H9 (cell line): ENCODE data around the gene SRPX2. TPM values are rescaled to one million over a fixed set of nuclear protein-coding genes. Genes with fewer than 3 reads are reported as not detected.

Experiments
- DNase-seq: peaks from one replicate; pipeline ENCODE4 v3.0.0-alpha.2; 2017
- H2AFZ ChIP-seq: one replicate; pipeline ENCODE4 v1.6.1; 2013; ENCODE audit warnings: mild to moderate bottlenecking, low read length, control low read depth, moderate library complexity
- H2AK5ac ChIP-seq: 2 replicates; pipeline ENCODE4 v1.6.1; 2013; ENCODE audit warnings: low read length, control low read depth, mixed read lengths; ENCODE audit not compliant: insufficient read length
- H2BK120ac ChIP-seq: one replicate; pipeline ENCODE4 v1.6.1; 2013; ENCODE audit warnings: low read depth, mild to moderate bottlenecking, low read length, control low read depth, inconsistent platforms; ENCODE audit not compliant: poor library complexity, severe bottlenecking
- H2BK12ac ChIP-seq: 2 replicates; pipeline ENCODE4 v1.6.1; 2013; ENCODE audit warnings: low read length, control low read depth, mixed read lengths, low read depth; ENCODE audit not compliant: insufficient read length
- H2BK15ac ChIP-seq: 2 replicates; pipeline ENCODE4 v1.6.1; 2013; ENCODE audit warnings: low read depth, low read length, control low read depth
- H2BK20ac ChIP-seq: one replicate; pipeline ENCODE4 v1.6.1; 2013; ENCODE audit warnings: low read depth, mild to moderate bottlenecking, low read length, control low read depth, inconsistent platforms; ENCODE audit not compliant: poor library complexity, severe bottlenecking
- H2BK5ac ChIP-seq: 2 replicates; pipeline ENCODE4 v1.6.1; 2013; ENCODE audit warnings: low read length, control low read depth, mixed read lengths; ENCODE audit not compliant: insufficient read length
- H3K14ac ChIP-seq: 2 replicates; pipeline ENCODE4 v1.6.1; 2013; ENCODE audit warnings: low read length, control low read depth; ENCODE audit not compliant: insufficient read depth
- H3K18ac ChIP-seq: 2 replicates; pipeline ENCODE4 v1.6.1; 2013; ENCODE audit warnings: low read depth, mild to moderate bottlenecking, mixed read lengths, low read length, control low read depth; ENCODE audit not compliant: insufficient read length
- H3K23ac ChIP-seq: 2 replicates; pipeline ENCODE4 v1.6.1; 2013; ENCODE audit warnings: low read length, control low read depth, mixed read lengths, low read depth; ENCODE audit not compliant: insufficient read length
- H3K23me2 ChIP-seq: 2 replicates; pipeline ENCODE4 v1.6.1; 2013; ENCODE audit warnings: low read depth, mild to moderate bottlenecking, mixed read lengths, low read length, control low read depth; ENCODE audit not compliant: insufficient read length, poor library complexity, severe bottlenecking
- H3K27ac ChIP-seq: 2 replicates; pipeline ENCODE4 v1.5.1; 2013; ENCODE audit warnings: low read length, control low read depth, mixed read lengths, low read depth; ENCODE audit not compliant: insufficient read length
- H3K27me3 ChIP-seq: 2 replicates; pipeline ENCODE4 v1.6.1; 2013; ENCODE audit warnings: low read length, control low read depth, inconsistent platforms; ENCODE audit not compliant: insufficient read depth
- H3K4ac ChIP-seq: 2 replicates; pipeline ENCODE4 v1.6.1; 2013; ENCODE audit warnings: low read depth, mild to moderate bottlenecking, control low read depth, inconsistent platforms, low read length, moderate library complexity
- H3K4me1 ChIP-seq: 2 replicates; pipeline ENCODE4 v1.6.1; 2013; ENCODE audit warnings: low read length, control low read depth, inconsistent platforms; ENCODE audit not compliant: insufficient read depth
- H3K4me2 ChIP-seq: 2 replicates; pipeline ENCODE4 v1.6.1; 2013; ENCODE audit warnings: low read length, control low read depth, mixed read lengths; ENCODE audit not compliant: insufficient read length, insufficient read depth
- H3K56ac ChIP-seq: 2 replicates; pipeline ENCODE4 v1.6.1; 2013; ENCODE audit warnings: low read depth, mild to moderate bottlenecking, mixed read lengths, low read length, control low read depth; ENCODE audit not compliant: insufficient read length
- H3K79me1 ChIP-seq: 2 replicates; pipeline ENCODE4 v1.6.1; 2013; ENCODE audit warnings: low read depth, mild to moderate bottlenecking, moderate library complexity, low read length, control low read depth, inconsistent platforms; ENCODE audit not compliant: insufficient read depth, poor library complexity, severe bottlenecking
- H3K79me2 ChIP-seq: 2 replicates; pipeline ENCODE4 v1.6.1; 2013; ENCODE audit warnings: low read length, control low read depth, inconsistent platforms; ENCODE audit not compliant: insufficient read depth
- H3K9ac ChIP-seq: 2 replicates; pipeline ENCODE4 v1.6.1; 2013; ENCODE audit warnings: low read length, control low read depth, mixed read lengths; ENCODE audit not compliant: insufficient read length; ENCODE audit errors: extremely low read depth
- H3K9me3 ChIP-seq: one replicate; pipeline ENCODE4 v1.6.1; 2013; ENCODE audit warnings: low read depth, low read length, inconsistent platforms; ENCODE audit not compliant: control insufficient read depth
- H3T11ph ChIP-seq: one replicate; pipeline ENCODE4 v1.6.1; 2013; ENCODE audit warnings: mild to moderate bottlenecking, low read length, control low read depth, inconsistent platforms
- H4K20me1 ChIP-seq: one replicate; pipeline ENCODE4 v1.6.1; 2013; ENCODE audit not compliant: control insufficient read depth, insufficient read length, insufficient read depth
- H4K5ac ChIP-seq: 2 replicates; pipeline ENCODE4 v1.6.1; 2013; ENCODE audit warnings: low read depth, mild to moderate bottlenecking, mixed read lengths, low read length, control low read depth; ENCODE audit not compliant: insufficient read length
- H4K8ac ChIP-seq: replicated peaks from 2 replicates; pipeline ENCODE4 v1.6.1; 2013; ENCODE audit warnings: low read length, control low read depth, mixed read lengths, low read depth; ENCODE audit not compliant: insufficient read length
- H4K91ac ChIP-seq: 2 replicates; pipeline ENCODE4 v1.6.1; 2013; ENCODE audit warnings: low read depth, mild to moderate bottlenecking, moderate library complexity, mixed read lengths, low read length, control low read depth; ENCODE audit not compliant: insufficient read length
- H3K27ac Mint-ChIP-seq, 3 experiments: 2 replicates in 2 of 3; 3 replicates in 1 of 3; pipeline ENCODE4 v1.8.0; 2020 to 2021; ENCODE audit warnings: mixed read lengths in 3 of 3, mild to moderate bottlenecking in 1 of 3, moderate library complexity in 1 of 3
- H3K27me3 Mint-ChIP-seq: 2 replicates; pipeline ENCODE4 v1.8.0; 2021; ENCODE audit warnings: low read depth, mild to moderate bottlenecking, moderate library complexity, mixed read lengths
- H3K36me3 Mint-ChIP-seq, 3 experiments: 2 replicates in 2 of 3; 3 replicates in 1 of 3; pipeline ENCODE4 v1.8.0; 2020 to 2021; ENCODE audit warnings: low read depth in 3 of 3, mixed read lengths in 3 of 3; ENCODE audit not compliant: insufficient read depth in 1 of 3
- H3K4me1 Mint-ChIP-seq, 2 experiments: 2 replicates each; pipeline ENCODE4 v1.8.0; 2020; ENCODE audit warnings: mixed read lengths in 2 of 2
- H3K4me3 Mint-ChIP-seq, 2 experiments: 2 replicates in 1 of 2; 3 replicates in 1 of 2; pipeline ENCODE4 v1.8.0; 2020 to 2021; ENCODE audit warnings: mild to moderate bottlenecking in 2 of 2, mixed read lengths in 2 of 2, moderate library complexity in 1 of 2
- H3K9me3 Mint-ChIP-seq, 2 experiments: 2 replicates in 1 of 2; 3 replicates in 1 of 2; pipeline ENCODE4 v1.8.0; 2020; ENCODE audit warnings: mild to moderate bottlenecking in 2 of 2, mixed read lengths in 2 of 2, moderate library complexity in 1 of 2
- CTCF ChIP-seq: fragments of 200-600 bp; sonication (generic); conservative IDR thresholded peaks from 3 replicates; pipeline ENCODE4 v1.8.0; 2021; ENCODE audit warnings: antibody characterized with exemption, mild to moderate bottlenecking
- WGBS: extraction: QIAGEN DNeasy Blood & Tissue Kit; methylation state at CpG from one replicate; pipeline ENCODE4 v1.1.7; 2013; ENCODE audit warnings: missing lambda C conversion rate, low lambda C conversion rate, mixed read lengths; ENCODE audit not compliant: insufficient read length; ENCODE audit errors: extremely low coverage; 5-methylcytosine and 5-hydroxymethylcytosine counted together
- total RNA-seq: library from RNA; stranded (reverse); gene quantifications from 2 replicates; pipeline ENCODE4 v1.2.1, GENCODE V29; 2021

The SRPX2 gene
- total RNA-seq, 1 experiment from 2014 or later: not detected

GRCh38 chrX:100662796-100663195, 18.8 kb downstream of the SRPX2 start:
- Mint-ChIP-seq H3K27me3 (no peaks in the 10 kb centered on the region; the same call in 1 of the 2 replicates), H3K9me3 (peaks cover 2 to 66% of the 10 kb centered on the region in 2 experiments; a peak in 4 of 5 replicates), H3K36me3 (no peaks in the 10 kb centered on the region; a peak in 1 of 7 replicates), H3K4me3 (no peak overlapping the region), H3K27ac (no peak overlapping the region), H3K4me1 (no peaks in the 10 kb centered on the region)
- Histone ChIP-seq H3K56ac (no peak overlapping the region), H3K14ac (no peak overlapping the region), H4K91ac (no peak overlapping the region), H3K4me1 (no peaks in the 10 kb centered on the region), H3K18ac (no peak overlapping the region), H4K5ac (no peak overlapping the region), H3K79me1 (no peaks in the 10 kb centered on the region), H2AK5ac (no peak overlapping the region), H3T11ph (no peak overlapping the region), H3K9ac (no peak overlapping the region), H2BK12ac (no peak overlapping the region), H3K9me3 (peaks cover 4% of the 10 kb centered on the region), H3K23ac (no peak overlapping the region), H2AFZ (no peak overlapping the region), H2BK5ac (no peak overlapping the region), H2BK20ac (no peak overlapping the region), H3K4me2 (no peak overlapping the region), H3K23me2 (no peaks in the 10 kb centered on the region), H2BK120ac (no peak overlapping the region), H3K79me2 (no peaks in the 10 kb centered on the region; the same call in 1 of the 2 replicates), H2BK15ac (no peak overlapping the region), H3K27me3 (no peaks in the 10 kb centered on the region; the same call in 1 of the 2 replicates), H3K4ac (no peak overlapping the region), H4K8ac (no peak overlapping the region), H3K27ac (no peak overlapping the region), H4K20me1 (no peaks in the 10 kb centered on the region)
- no peak for DNase-seq
- no CpG with 5 or more reads among the region's 4 CpGs for WGBS
- TF ChIP-seq CTCF: no peak
